Hematopoietic multipotent progenitor cell treated with erythropoietin and hydrocortisone succinate and interleukin-3 and kit ligand, for 4 days (in vitro differentiated cells): Measurements from ENCODE around the gene CILP.
"Not testable (repeated sequence)": the region's sequence is repeated elsewhere in the genome, so short reads cannot be mapped to it uniquely, and the experiment has no call there.

Experiments
- DNase-seq: peaks from one replicate; pipeline ENCODE4 v3.0.0-alpha.2; 2015

The CILP gene

DNA sequence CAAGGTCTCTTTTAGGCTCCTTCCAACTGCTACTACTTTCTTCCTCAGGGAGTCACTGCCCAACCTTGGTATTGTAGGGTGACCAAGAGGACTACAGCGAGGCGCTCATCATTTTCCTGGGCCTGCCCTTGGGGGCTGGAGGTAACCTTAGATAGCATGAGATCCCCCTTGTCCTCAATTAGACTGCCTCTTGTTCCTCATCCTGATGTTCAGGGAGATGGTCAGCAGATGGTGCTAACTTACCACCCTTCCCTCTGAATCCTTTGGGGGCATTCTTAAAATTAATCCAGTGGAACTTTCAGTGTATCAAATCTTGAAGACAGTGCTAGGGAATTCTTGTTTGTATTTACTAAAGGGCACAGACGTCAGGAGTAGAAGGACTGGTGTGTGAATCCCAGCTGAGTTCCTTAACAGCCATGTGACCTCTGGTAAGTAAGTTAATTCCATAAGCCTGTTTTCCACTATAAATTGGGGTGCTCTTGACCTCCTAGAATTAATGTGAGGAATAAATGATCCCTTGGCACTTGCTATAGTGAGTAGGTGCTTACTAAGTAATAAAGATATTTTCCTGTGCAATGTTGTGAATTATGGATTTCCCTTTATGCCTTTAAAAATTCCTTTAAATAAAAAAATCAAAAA lies 22.1 kb downstream of the CILP start:
- peak; percentile 83 for DNase-seq

DNA sequence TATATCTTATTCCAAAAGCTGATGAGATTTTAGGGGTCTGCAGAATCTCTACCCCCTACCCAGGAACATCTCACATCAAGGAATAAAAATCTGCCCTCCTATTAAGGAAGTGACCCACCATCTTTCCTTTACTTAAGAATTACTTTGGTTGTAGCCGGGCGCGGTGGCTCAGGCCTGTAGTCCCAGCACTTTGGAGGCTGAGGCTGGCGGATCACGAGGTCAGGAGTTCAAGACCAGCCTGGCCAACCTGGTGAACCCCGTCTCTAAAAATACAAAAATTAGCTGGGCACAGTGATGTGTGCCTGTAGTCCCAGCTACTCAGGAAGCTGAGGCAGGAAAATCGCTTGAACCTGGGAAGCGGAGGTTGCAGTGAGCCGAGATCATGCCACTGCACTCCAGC lies 22.8 kb downstream of the CILP start:
- DNase-seq, result not testable (repeated sequence)

DNA sequence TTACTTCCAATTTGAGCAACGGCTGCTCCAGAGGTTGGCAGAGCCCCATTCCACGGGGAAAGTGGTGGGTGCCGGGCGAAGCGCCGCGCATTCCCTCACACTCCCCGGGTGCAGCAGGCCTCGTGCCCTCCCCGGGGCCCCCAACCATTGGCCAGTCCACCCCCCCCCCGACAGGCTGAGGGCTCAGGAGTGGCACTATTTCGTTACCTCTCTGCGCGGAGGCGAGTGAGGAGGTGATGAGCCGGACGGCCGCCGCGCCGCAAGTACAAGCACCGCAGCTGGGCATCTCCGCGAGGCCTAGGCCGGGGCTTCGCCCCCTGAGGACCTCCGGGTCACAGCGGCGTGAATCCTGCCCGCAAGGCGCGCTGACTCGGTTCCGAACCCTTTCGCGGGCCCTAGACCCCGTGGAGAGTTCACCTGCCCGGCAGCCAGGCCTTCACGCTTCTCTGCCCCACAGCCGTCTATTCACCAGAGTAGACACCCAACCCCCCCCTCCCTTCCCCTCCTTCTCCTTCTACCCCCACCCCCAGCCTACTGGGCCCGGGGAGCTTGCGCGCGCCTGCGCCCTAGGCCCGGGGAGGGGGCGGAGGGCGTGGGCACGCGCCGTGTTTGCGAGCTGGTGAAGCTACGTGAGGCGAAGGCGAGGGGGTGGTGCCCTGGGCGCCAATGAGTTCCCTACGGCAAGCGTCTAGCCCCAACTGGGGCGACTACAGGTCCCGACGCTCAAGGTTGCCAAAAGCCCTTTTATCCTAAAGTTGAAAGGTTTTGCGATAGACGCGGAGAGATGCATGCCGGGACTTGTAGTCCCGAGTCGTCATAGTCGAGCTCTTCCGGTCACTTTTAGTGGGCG lies 26.2 kb downstream of the CILP start, which contains the start of gene CLPX:
Gene CLPX, minus strand, starts transcription at position 475 of the 850 bp plus-strand sequence. Its CDS starts 189 bp downstream, at position 286.
- peak; percentile 99 for DNase-seq

DNA sequence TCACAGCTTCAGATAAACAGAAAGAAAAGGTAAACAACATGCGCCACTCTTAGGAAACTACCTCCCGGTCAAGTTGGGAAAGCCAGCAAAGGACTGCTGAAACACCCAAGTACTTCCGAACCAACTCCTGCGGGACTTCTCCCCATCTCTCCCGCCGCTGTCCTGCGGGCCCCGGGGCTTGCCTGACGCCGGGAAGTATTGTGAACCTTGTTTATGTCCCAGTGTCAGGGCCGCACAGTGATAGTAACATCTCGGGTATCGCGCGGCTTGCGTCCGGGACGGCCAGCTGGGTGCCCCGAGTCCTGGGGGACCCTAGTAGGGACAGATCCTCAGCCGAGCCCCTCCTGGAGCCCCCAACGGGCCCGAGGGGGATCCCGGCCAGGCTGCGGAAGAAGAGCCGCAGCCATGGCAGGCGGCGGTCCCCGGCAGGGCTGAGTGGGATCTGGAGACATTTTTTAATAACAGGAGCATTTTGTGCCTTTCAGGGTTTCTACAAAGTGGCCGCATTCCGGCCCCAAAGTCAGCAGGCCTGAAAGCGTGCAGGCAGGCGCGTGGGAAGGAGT lies 26.9 kb downstream of the CILP start:
- DNase-seq, result peak; percentile 76

DNA sequence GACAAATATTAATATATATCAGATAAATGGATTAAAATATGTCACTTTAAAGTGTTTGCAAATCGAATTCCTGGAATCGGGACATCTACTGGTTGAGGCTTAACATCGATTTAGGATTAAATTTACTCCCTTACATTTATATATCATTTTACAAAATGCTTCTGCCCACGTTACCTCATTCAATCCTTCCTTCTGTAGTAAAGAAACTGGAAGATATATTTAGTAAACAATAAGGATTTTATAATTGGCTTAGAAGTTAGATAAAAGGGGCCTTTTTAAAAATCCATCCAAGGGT lies 27.5 kb downstream of the CILP start:
- no peak for DNase-seq

DNA sequence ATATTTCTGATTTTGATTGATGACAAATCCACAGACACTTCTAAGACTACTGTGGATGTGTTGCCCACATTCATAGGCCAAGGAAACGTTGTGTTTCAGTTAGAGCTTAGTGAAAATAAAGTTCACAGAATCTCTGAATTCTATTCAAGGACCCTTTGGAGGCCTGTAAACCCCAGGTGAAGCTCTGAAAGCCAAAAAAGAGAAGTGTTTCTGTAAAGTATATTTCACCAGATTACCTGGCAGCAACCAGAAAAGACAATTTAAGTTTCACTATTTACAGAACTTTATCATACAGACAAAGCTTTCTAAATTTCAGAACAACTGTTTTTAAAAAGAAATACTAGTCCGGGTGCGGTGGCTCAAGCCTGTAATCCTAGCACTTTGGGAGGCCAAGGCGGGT lies 28.7 kb downstream of the CILP start:
- no peak for DNase-seq

DNA sequence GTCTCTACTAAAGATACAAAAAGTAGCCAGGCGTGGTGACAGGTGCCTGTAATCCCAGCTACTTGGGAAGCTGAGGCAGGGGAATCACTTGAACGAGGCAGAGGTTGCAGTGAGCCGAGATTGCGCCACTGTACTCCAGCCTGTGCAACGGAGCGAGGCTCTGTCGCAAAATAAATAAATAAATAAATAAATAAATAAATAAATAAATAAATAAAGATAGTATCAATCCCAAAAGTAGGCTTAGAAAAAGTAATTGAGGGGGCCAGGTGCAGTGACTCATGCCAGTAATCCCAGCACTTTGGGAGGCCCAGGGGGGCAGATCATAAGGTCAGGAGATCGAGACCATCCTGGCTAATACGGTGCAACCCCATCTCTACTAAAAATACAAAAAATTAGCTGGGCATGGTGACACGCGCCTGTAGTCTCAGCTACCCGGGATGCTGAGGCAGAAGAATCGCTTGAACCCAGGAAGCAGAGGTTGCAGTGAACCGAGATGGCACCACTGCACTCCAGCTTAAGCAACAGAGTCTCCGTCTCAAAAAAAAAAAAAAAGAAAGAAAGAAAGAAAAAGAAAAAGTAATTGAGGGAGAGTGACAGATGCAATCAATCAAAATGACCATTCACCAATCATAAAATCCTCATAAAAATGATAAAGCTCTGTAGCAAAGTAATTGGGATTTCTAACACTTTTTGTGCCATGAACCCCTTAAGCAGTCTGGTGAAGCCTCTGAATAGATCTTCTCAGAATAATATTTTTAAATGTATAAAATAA lies 29.5 kb downstream of the CILP start:
- not testable (repeated sequence) for DNase-seq

DNA sequence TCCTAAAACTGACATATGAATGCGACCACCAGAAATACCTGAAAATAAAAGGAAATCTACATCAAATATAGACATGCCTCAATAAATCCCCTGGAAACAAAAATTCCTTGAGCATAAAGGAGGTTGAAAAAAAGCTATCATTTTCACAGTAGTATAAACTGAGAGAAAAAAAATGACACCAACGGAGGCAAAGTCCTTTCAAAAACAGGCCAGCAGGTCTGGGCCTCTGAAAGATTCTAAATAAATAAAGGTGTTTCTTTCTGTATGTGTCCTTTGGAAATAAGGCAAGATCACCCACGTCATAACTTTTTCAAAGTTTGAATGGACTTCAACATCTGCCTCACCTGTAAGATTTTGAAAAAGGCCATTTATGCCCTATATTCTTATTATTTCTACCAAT lies 31.1 kb downstream of the CILP start:
- no peak for DNase-seq

DNA sequence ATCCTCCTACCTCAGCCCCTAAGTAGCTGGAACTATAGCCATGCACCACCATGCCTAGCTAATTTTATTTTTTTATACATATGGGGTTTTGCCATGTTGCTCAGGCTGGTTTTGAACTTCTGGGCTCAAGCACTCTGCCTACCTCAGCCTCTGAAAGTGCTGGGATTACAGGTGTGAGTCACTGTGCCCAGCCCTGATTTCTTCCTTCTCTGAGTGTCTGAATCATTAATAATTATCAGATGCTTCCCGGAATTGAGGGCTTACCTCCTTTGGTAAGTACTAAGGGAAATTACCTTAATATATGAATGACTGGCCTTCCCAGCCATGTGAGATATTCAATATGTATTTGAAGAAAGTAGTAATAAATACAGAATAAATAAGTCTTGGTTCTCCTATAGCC lies 33.4 kb downstream of the CILP start:
- DNase-seq, result no peak

DNA sequence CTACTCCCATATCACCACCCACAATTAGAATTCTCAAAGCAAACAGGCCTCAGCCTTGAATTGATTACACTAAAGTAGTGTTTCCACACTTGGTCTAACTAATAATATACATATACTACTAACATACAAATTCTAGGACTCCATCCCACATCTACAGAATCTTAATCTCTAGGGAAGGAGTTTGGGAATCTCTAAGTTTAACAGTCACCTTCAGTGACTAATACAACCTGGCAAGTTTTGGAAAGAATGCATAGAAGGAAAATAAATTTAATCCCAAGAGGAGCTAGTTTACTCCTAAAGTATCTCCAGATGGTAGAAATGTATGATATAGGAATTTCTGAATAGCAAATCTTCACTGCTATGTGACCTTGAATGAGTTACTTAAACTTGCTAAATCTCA lies 35.2 kb downstream of the CILP start:
- DNase-seq, result no peak

DNA sequence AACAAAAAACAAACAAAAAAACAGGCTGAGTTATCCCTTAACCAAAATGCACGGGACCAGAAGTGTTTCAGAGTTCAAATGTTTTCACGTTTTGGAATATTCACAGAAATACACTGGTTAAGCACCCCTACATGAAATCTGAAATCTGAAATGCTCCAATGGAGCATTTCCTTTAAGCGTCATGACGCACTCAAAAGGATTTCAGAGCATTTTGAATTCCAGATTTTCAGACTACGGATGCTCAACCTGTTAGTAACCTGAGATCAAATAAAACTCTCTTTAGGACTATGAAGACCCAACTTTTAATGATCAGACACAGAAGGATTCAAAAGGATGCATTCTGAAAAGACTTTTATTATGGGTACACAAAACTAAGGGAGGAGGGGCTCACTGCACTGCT lies 35.8 kb downstream of the CILP start:
- no peak for DNase-seq

DNA sequence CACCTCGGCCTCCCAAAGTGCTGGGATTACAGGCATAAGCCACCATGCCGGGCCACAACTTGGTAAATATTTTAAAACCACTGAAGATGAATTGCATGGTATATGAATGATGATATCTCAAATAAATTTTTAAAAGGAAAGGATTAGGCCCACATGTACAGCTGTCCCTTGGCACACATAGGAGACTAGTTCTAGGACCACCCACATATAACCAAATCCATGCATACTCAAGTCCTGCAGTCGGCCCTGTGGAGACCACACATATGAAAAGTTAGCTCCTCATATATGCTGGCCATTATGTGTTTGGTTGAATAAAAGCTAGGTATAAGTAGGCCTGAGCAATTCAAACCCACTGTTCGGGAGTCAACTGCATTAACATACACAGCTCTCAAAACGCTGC lies 36.8 kb downstream of the CILP start:
- DNase-seq, result no peak

DNA sequence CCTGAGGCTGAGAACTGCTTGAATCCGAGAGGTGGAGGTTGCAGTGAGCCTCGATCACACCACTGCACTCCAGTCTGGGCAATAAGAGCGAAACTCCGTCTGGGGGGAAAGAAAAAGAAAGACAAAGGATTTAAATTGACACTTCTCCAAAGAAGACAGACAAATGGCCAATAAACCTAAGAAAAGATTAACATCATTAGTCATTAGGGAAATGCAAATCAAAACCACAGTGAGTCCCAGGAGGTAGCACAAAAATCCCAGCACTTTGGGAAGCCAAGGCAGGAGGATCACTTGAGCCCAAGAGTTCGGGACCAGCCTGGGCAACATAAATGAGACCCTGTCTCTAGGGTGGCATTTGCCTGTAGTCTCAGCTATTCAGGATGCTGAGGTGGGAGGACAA lies 38.7 kb downstream of the CILP start:
- no peak for DNase-seq

DNA sequence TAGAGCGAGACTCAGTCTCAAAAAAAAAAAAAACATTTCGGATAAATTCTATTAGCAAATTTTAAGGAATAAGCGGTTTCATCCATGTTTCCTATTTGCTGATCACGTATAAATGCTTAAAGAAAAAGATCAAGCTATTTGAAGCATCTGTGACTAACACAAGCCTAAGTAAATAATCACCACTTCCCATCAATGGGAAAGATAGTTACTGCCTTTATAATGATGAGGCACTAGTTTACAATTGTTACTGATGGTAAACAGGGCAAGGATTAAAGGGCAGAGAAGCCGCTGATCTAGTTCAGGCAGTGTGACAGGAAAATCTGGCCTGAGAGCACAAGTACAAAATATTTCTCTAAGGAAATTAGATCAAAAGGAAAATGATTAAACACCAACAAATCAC lies 39.8 kb downstream of the CILP start:
- no peak for DNase-seq

DNA sequence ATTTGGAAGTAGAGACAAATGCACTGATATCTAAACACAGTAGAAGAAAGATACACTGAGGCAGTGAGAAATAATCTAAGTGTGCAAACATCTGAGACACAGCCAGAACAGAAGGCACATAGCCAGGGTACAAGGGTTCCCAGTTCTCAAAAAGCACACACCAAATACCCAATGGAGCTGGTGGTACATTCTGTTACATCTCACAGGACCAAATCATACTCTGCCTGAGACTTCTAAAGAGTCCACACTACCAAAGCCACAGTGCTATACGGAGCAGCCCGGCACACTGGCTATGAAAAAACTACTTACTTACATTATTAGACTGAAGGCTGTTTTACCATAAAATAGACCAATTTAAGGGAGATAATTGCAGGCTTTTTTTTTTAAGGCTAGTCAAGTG lies 45.4 kb downstream of the CILP start:
- no peak for DNase-seq

DNA sequence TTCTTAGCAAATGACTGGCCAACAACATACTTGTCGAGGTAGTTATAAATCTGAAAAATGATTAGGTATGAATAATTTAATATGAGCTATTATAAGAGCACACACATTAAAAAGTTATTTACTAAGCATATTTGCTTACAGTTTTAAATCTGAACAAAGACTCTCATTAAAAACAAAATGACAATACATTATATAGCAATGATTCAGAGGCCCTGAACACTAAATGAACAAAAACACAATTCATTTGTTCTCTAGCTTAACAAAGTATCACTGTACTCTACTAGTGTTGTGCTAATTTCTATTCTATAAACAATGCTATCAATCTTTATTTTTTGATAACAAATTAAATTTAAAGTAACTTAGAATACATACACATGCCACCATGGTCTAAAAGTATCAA lies 47.1 kb downstream of the CILP start:
- DNase-seq, result no peak

DNA sequence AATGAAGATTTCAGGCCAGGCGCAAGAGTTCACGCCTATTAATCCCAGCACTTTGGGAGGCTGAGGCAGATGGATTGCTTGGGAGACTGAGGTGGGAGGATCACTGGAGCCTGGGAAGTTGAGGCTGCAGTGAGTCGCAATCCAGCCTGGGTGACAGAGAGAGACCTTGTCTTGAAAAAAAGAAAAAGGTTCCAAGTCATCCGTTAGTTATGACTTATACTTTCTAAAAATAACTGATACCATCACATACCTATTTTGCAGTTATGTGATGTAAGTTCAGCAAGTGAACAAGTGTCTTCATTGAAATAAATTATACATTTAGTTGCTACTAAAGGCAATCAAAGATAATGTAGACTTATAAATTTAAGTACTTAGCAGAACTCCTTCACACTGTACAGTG lies 48.2 kb downstream of the CILP start:
- no peak for DNase-seq

DNA sequence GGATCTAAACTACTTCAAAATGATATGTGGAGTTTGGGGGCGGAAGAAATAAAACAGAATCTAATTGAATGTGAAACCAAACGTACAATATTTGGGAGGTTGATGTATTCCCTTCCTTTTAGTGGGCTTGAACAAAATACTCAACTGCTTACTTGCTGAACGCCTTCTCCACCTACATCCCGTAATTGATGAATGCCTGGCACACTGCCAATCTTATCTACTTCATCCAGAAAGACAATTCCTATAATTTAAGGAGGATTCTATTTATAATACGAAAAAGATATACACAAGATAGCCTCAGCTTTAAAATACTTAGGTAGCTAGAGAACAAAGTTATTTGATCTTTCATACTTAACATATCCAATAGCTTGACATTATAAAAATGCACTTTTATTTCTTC lies 54.6 kb downstream of the CILP start:
- DNase-seq, result no peak

DNA sequence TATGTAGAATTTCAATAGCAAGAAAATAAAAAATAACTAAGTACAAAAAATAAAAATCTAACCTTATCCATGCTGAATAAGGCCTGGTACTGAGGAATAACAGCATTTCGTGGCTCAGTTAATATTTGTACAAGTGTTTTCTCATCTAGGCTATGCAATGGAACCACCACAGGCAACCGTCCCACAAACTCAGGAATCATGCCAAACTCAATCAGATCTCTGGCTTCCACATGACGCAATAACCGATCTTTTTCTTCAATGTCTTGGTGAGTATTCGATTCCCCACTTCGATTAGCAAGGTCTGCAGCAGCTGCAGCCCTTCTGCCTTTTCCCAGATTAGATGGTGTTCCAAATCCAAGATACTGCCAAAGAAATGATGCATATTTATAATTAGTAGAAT lies 56.6 kb downstream of the CILP start:
- no peak for DNase-seq

DNA sequence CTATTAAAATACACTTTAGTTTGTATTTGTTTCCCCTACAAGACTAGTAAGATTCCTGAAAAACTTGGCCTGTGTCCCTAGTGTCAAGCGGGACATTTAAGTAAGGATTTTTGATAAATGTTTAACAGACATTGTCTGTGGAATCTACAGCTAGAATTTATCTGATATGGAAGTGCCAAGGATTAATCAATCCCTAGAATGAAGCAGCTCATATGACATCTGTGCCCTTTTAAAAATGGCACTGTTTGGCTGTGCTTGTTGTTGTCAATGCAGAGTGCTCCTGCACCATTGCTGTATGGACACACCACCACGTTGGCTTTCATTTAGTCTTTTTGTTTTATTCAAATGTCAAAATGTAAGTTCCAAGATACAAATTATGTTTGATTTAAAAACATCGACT lies 63.4 kb downstream of the CILP start:
- DNase-seq, result no peak

DNA sequence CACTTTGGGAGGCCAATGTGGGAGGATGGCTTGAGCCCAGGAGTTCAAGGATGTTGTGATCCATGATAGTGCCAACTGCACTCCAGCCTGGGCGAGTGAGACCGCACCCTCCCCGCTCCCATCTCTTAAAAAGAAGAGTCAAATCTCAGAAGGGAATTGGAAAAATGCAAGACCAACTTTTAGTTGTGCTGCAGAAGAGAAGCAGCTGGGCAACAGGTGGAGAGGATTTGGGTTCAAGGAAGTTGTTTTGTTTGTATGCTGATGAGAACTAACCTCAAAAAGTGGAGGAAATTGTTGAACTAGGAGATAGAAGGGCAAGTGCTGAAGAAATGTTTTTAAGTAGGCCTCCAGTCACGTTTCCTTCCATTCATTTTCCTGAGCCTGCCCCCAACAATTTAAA lies 64.8 kb downstream of the CILP start:
- DNase-seq, result no peak
